BLaER1 treated with 17β-estradiol and CSF1 and Interleukin-3, amounts not matched to agents 10 nM and 100 nM (cell line): Measurements from ENCODE around the gene BTNL2.
A peak's percentile ranks its signal among the peaks of the same experiment; 100 is the strongest.
"Not testable (repeated sequence)": the region's sequence is repeated elsewhere in the genome, so short reads cannot be mapped to it uniquely, and the experiment has no call there.

ENCODE experiments used
- H3K27ac ChIP-seq, 11 experiments: shearing (Covaris generic); formaldehyde crosslinking; 2 replicates each; pipeline ENCODE4 v1.8.1; 2022
- H3K27me3 ChIP-seq, 11 experiments: shearing (Covaris generic); formaldehyde crosslinking; 2 replicates each; pipeline ENCODE4 v1.8.1; 2022
- H3K36me3 ChIP-seq, 11 experiments: shearing (Covaris generic); formaldehyde crosslinking; 2 replicates each; pipeline ENCODE4 v1.8.1; 2022
- H3K4me1 ChIP-seq, 10 experiments: shearing (Covaris generic); formaldehyde crosslinking; 2 replicates each; pipeline ENCODE4 v1.8.1; 2022
- H3K4me2 ChIP-seq, 11 experiments: shearing (Covaris generic); formaldehyde crosslinking; 2 replicates each; pipeline ENCODE4 v1.8.1; 2022
- H3K4me3 ChIP-seq, 10 experiments: shearing (Covaris generic); formaldehyde crosslinking; 2 replicates each; pipeline ENCODE4 v1.8.1; 2022
- H3K9ac ChIP-seq, 11 experiments: shearing (Covaris generic); formaldehyde crosslinking; 2 replicates each; pipeline ENCODE4 v1.8.1; 2022
- H3K9me3 ChIP-seq, 11 experiments: shearing (Covaris generic); formaldehyde crosslinking; replicated peaks in 1 of 11; 2 replicates each; pipeline ENCODE4 v1.8.1; 2022
- H4K20me1 ChIP-seq, 11 experiments: shearing (Covaris generic); formaldehyde crosslinking; 2 replicates each; pipeline ENCODE4 v1.8.1; 2022
- Cebpa-rat ChIP-seq, 11 experiments: shearing (Covaris generic); IDR thresholded peaks; 2 replicates each; pipeline ENCODE4 v1.8.1; 2022

BTNL2 gene

DNA sequence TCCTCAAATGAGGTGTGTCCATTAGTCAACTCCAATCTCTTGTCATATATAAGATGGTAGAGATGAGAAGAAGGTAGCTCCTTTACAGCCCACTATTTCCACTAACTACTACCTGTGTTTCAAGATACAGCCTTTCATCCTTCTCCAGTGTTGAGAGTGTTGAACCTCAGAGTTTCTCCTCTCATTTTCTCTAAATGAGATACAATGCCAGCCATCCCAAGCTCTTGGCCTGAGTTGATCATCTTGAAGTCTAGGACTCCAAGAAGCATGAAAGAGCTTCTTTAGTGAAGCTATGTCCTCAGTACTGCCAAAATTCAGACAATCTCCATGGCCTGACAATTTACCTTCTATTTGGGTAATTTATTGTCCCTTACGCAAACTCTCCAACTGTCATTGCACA lies 32.2 kb upstream of the BTNL2 start:
- Histone ChIP-seq H3K4me2 (peak overlapping the region; percentile 56 to 93 (median 70)), H3K9me3 (peaks cover 0 to 9% (median 0%) of the 10 kb centered on the region in 11 experiments; a peak in 4 of 22 replicates), H3K27ac (peak overlapping the region; percentile 82 to 98 (median 92)), H4K20me1 (peaks cover 7 to 38% (median 29%) of the 10 kb centered on the region in 11 experiments; a peak in 12 of 22 replicates), H3K27me3 (no peaks in the 10 kb centered on the region), H3K9ac (peak overlapping the region; percentile 84 to 98 (median 90); a peak in 19 of 22 replicates), H3K36me3 (peaks cover 23 to 37% (median 31%) of the 10 kb centered on the region in 11 experiments), H3K4me1 (peaks cover 63 to 72% (median 66%) of the 10 kb centered on the region in 10 experiments), H3K4me3 (peak overlapping the region in 9 of 10 experiments; percentile 71 to 92 (median 78); a peak in 11 of 20 replicates)
- no peak for TF ChIP-seq Cebpa-rat (IDR thresholded peaks at IDR 0.05)

DNA sequence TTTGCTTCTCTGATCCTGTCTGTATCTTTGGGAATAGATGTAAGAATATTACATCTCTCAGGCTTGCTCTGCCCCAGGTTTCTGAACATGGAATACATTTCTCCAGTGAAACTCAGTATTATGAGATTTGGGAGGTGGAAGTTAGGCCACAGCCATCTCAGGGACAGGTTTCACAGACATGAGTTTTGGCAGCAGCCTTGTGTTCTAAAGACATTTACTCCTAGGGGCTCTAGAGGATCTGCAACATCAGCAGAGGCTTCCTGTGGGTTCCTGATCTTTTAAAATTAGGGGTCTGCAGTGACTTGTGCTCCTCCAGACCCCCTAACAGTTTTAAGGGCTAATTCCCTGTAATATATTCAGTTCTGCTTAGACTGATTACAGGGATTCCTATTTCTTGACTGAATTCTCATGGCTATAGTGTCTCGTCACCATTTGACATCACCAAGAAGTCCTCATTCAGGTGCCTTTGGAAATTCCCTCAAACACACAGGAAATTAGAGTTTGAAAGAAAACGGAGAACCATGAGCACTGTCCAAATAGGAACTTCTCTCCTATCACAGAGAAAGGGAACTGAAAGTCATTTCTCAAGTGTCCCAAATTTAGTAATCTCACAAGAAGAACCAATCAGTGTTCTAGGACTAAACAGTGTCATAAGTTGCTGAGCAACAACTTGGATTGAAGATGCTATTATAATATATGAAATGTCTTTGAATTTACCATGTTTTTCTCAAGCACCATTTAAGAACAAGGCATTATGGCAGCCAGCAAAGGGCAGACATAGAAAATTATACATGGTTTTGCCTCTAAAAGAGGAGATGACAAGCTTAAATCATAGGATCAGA lies 30.2 kb upstream of the BTNL2 start:
- H3K4me3 ChIP-seq, result no peak overlapping the region
- TF ChIP-seq Cebpa-rat (IDR thresholded peaks at IDR 0.05), result peak in 3 of 11 experiments; percentile 25 to 34 (median 28); a peak in 5 of 22 replicates
- H3K9me3 ChIP-seq, result no peaks in the 10 kb centered on the region; a peak in 3 of 22 replicates
- no peaks in the 10 kb centered on the region for H3K27me3 ChIP-seq
- H3K36me3 ChIP-seq, result peaks cover 4 to 18% (median 12%) of the 10 kb centered on the region in 11 experiments; a peak in 20 of 22 replicates
- H3K9ac ChIP-seq, result peak overlapping the region; percentile 61 to 94 (median 70)
- peak overlapping the region; percentile 82 to 98 (median 92) for H3K27ac ChIP-seq
- H3K4me1 ChIP-seq, result peaks cover 44 to 54% (median 50%) of the 10 kb centered on the region in 10 experiments
- peak overlapping the region; percentile 57 to 83 (median 67) for H3K4me2 ChIP-seq
- H4K20me1 ChIP-seq, result peaks cover 0 to 19% (median 10%) of the 10 kb centered on the region in 11 experiments; a peak in 11 of 22 replicates

DNA sequence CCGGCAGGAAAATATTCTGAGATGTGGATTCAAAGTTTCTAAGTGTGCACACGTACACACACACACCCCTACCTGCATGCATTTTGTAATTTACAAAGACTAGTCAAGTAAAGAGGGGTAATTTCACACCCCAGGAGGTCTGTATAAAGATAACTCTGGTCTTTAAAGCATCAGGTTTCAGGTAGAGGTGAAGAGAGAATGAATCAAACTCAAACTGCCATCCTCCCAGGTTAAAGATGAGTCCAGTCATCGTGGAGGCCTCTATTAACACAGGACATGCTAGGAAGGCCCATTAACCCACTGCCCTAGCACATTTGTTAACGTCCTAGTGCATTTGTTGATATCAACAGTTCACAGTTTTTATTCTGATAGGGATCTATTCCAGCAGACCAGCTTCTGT lies 29.2 kb upstream of the BTNL2 start:
- Histone ChIP-seq H3K4me2 (peak overlapping the region in 10 of 11 experiments; percentile 57 to 83 (median 67); a peak in 16 of 22 replicates), H3K36me3 (peaks cover 0 to 8% (median 2%) of the 10 kb centered on the region in 11 experiments; a peak in 14 of 22 replicates), H3K27ac (peak overlapping the region; percentile 82 to 98 (median 92); a peak in 21 of 22 replicates), H3K9ac (peak overlapping the region in 5 of 11 experiments; percentile 68 to 94 (median 71); a peak in 7 of 22 replicates), H3K27me3 (no peaks in the 10 kb centered on the region), H4K20me1 (peaks cover 0 to 9% (median 4%) of the 10 kb centered on the region in 11 experiments; a peak in 9 of 22 replicates), H3K4me1 (peaks cover 36 to 44% (median 40%) of the 10 kb centered on the region in 10 experiments), H3K4me3 (no peak overlapping the region), H3K9me3 (no peaks in the 10 kb centered on the region; a peak in 1 of 22 replicates)
- TF ChIP-seq Cebpa-rat (IDR thresholded peaks at IDR 0.05), result no peak

DNA sequence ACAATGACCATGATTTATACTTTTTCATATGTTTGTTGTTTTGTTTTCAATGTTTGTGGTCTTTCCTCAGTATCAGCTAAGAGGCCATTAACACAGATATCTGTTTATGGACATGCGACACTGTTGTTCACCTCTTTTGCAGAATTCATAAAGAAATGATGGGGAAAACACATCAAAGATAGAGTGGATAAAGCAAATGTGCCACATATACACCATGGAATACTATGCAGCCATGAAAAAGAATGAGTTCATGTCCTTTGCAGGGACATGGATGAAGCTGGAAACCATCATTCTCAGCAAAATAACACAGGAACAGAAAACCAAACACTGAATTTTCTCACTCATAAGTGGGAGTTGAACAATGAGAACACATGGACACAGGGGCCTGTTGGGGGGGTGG lies 27.0 kb upstream of the BTNL2 start:
- not testable (repeated sequence) for H3K4me2 ChIP-seq, H3K27me3 ChIP-seq, H3K9me3 ChIP-seq, H3K9ac ChIP-seq, H3K36me3 ChIP-seq, H3K4me3 ChIP-seq, H4K20me1 ChIP-seq, H3K27ac ChIP-seq
- peaks cover 24 to 29% (median 27%) of the 10 kb centered on the region in 10 experiments for H3K4me1 ChIP-seq

- H3K4me2 ChIP-seq, result no peak overlapping the region
- H3K4me1 ChIP-seq, result peaks cover 8 to 14% (median 9%) of the 10 kb centered on the region in 10 experiments
- H3K27me3 ChIP-seq, result no peaks in the 10 kb centered on the region
- H3K4me3 ChIP-seq, result no peak overlapping the region
- no peaks in the 10 kb centered on the region for H3K9me3 ChIP-seq
- H3K27ac ChIP-seq, result no peak overlapping the region
- H4K20me1 ChIP-seq, result no peaks in the 10 kb centered on the region
- H3K36me3 ChIP-seq, result no peaks in the 10 kb centered on the region
- no peak for TF ChIP-seq Cebpa-rat (IDR thresholded peaks at IDR 0.05)
- H3K9ac ChIP-seq, result no peak overlapping the region
These were observed 25.1 kb upstream of the BTNL2 start for GRCh38 chr6:32432050-32432450.

DNA sequence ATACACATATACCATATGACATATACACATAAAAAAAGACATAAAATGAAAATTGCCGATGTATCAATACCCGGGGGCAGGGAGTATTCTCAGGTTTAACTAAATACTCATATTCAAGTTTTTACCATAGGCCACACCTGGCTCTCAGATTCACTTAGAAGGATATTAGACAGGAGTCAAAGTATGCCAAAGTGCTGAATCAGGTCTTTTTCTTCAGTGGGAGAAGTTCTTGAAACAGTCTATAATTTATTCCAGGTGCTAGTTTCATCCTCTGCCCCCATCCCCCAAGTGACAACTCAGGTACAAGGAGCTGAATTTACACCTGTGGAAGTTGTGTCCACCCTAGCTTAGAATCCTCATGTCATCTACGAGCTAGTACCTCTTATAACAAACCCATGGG lies 24.2 kb upstream of the BTNL2 start:
- H3K9ac ChIP-seq, result no peak overlapping the region
- H3K4me2 ChIP-seq, result no peak overlapping the region
- H3K9me3 ChIP-seq, result no peaks in the 10 kb centered on the region
- no peak overlapping the region for H3K4me3 ChIP-seq
- no peaks in the 10 kb centered on the region for H3K27me3 ChIP-seq
- H3K27ac ChIP-seq, result no peak overlapping the region
- no peaks in the 10 kb centered on the region for H4K20me1 ChIP-seq
- no peak for TF ChIP-seq Cebpa-rat (IDR thresholded peaks at IDR 0.05)
- H3K4me1 ChIP-seq, result peaks cover 0 to 5% (median under 1%) of the 10 kb centered on the region in 10 experiments; a peak in 14 of 20 replicates
- no peaks in the 10 kb centered on the region for H3K36me3 ChIP-seq

- Histone ChIP-seq H3K9me3 (no peaks in the 10 kb centered on the region), H3K4me2 (no peak overlapping the region), H4K20me1 (no peaks in the 10 kb centered on the region), H3K4me1 (no peaks in the 10 kb centered on the region), H3K27ac (no peak overlapping the region), H3K4me3 (no peak overlapping the region), H3K9ac (no peak overlapping the region; a peak in 1 of 22 replicates), H3K36me3 (no peaks in the 10 kb centered on the region), H3K27me3 (no peaks in the 10 kb centered on the region)
- TF ChIP-seq Cebpa-rat (IDR thresholded peaks at IDR 0.05), result no peak
These were observed 23.2 kb upstream of the BTNL2 start for GRCh38 chr6:32430179-32430578.

- no peaks in the 10 kb centered on the region for H3K9me3 ChIP-seq
- H3K9ac ChIP-seq, result no peak overlapping the region
- no peak overlapping the region for H3K4me3 ChIP-seq
- no peaks in the 10 kb centered on the region for H4K20me1 ChIP-seq
- H3K36me3 ChIP-seq, result no peaks in the 10 kb centered on the region
- H3K27me3 ChIP-seq, result no peaks in the 10 kb centered on the region
- no peak overlapping the region for H3K27ac ChIP-seq
- no peak overlapping the region for H3K4me2 ChIP-seq
- TF ChIP-seq Cebpa-rat (IDR thresholded peaks at IDR 0.05), result no peak
- H3K4me1 ChIP-seq, result no peaks in the 10 kb centered on the region
These were observed 21.0 kb upstream of the BTNL2 start for GRCh38 chr6:32427934-32428474.

DNA sequence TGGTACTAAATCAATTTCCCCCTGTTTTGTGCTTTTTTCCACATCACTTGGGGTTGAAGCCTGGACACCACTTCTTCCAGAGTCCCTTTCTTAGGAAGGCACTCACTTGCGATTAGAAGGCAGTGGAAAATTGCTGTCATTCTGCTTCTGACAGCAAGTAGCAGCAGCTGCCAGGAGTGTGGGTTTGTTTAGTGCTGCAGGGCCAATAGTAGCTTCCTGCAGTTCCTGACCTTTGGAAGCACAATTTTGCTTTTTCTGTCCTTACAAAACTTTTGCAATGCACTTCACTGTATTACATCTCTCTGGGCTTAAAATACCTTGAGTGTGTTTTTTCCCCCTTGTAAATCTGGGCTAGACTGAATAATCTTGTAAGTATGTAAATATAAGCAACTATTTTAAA lies 20.2 kb upstream of the BTNL2 start:
- Histone ChIP-seq H3K27ac (no peak overlapping the region), H3K9ac (no peak overlapping the region), H3K27me3 (no peaks in the 10 kb centered on the region), H3K4me1 (no peaks in the 10 kb centered on the region), H3K4me2 (no peak overlapping the region), H4K20me1 (no peaks in the 10 kb centered on the region), H3K9me3 (no peaks in the 10 kb centered on the region), H3K4me3 (no peak overlapping the region), H3K36me3 (no peaks in the 10 kb centered on the region)
- no peak for TF ChIP-seq Cebpa-rat (IDR thresholded peaks at IDR 0.05)
